K562 (cell line): ENCODE measurements around the gene PPT2. TPM values are rescaled to one million over a fixed set of nuclear protein-coding genes. Genes with fewer than 3 reads are reported as not detected.

Experiments
- ATAC-seq: fragments of 200-7000 bp; cut with Tn5 transposase; 3 replicates; pipeline ENCODE4 v1.9.1; 2020; ENCODE audit warnings: moderate library complexity
- BruUV-seq: library from RNA; stranded (reverse); fragments of 400-500 nt; replicated peaks from 2 replicates; lab custom pipeline; 2021; lab: Mats Ljungman, UMichigan
- CTCF ChIA-PET: fragments of 300-600 bp; formaldehyde crosslinking; extraction: SDS; loops from one replicate; lab custom pipeline; 2021; ENCODE audit warnings: low intra/inter-chr PET ratio; lab: Yijun Ruan, JAX
- POLR2A ChIA-PET: fragments of 300-600, 350-650 bp; sonication (Branson Sonifier 250); formaldehyde crosslinking; extraction: SDS; loops from one replicate; lab custom pipeline; 2021; ENCODE audit warnings: antibody characterized with exemption, inconsistent platforms; lab: Yijun Ruan, JAX
- DNase-seq, 4 experiments: peaks; one replicate each; pipeline versions ENCODE4 v3.0.0 to v3.0.0-alpha.2; 2011 to 2018; ENCODE audit warnings: low spot score in 3 of 4, mixed read lengths in 3 of 4; ENCODE audit errors: extremely low read depth in 1 of 4
- FAIRE-seq: peaks from 2 replicates; lab custom pipeline; 2011; peaks lifted over from hg19 to GRCh38; lab: Jason Lieb, UNC
- H2AFZ ChIP-seq: 2 replicates; pipeline ENCODE4 v1.6.0; 2011; ENCODE audit warnings: low read depth, low read length, control low read depth, inconsistent platforms
- H3K27ac ChIP-seq: fragments of 200-600 bp; 3 replicates; pipeline ENCODE4 v1.8.0; 2011; ENCODE audit warnings: low read depth, mild to moderate bottlenecking, control low read depth, inconsistent platforms, low read length, moderate library complexity, mixed read lengths; ENCODE audit errors: extremely low read depth
- H3K27me3 ChIP-seq, 2 experiments: fragments of 300-600 bp in 1 of 2; 2 replicates in 1 of 2; 3 replicates in 1 of 2; pipeline versions ENCODE4 v1.6.0 to v1.8.0; 2011; ENCODE audit warnings: inconsistent platforms in 2 of 2, low read length in 2 of 2, mild to moderate bottlenecking in 1 of 2, mixed read lengths in 1 of 2, moderate library complexity in 1 of 2; ENCODE audit not compliant: control insufficient read depth in 2 of 2, insufficient read depth in 2 of 2
- H3K36me3 ChIP-seq: fragments of 300-600 bp; 3 replicates; pipeline ENCODE4 v1.8.0; 2011; ENCODE audit warnings: mild to moderate bottlenecking, low read length, inconsistent platforms; ENCODE audit not compliant: control insufficient read depth, insufficient read depth
- H3K4me1 ChIP-seq, 2 experiments: fragments of 200-600 bp in 1 of 2; replicated peaks in 1 of 2; 2 replicates in 1 of 2; 3 replicates in 1 of 2; pipeline versions ENCODE4 v1.5.1 to v1.8.0; 2011; ENCODE audit warnings: inconsistent platforms in 2 of 2, low read length in 2 of 2, mild to moderate bottlenecking in 1 of 2, mixed read lengths in 1 of 2, moderate library complexity in 1 of 2; ENCODE audit not compliant: control insufficient read depth in 2 of 2, insufficient read depth in 2 of 2
- H3K4me2 ChIP-seq: 2 replicates; pipeline ENCODE4 v1.6.1; 2011; ENCODE audit warnings: low read length, control low read depth, inconsistent platforms, mixed read lengths; ENCODE audit not compliant: insufficient read depth
- H3K4me3 ChIP-seq: fragments of 200-600 bp; sonication (generic), shearing (Covaris generic); 2 replicates; pipeline ENCODE4 v1.5.1; 2016; ENCODE audit warnings: control low read depth, inconsistent platforms
- H3K79me2 ChIP-seq: fragments of 200-600 bp; 3 replicates; pipeline ENCODE4 v1.8.0; 2011; ENCODE audit warnings: low read length, inconsistent platforms; ENCODE audit not compliant: control insufficient read depth, insufficient read depth
- H3K9ac ChIP-seq, 2 experiments: 2 replicates each; pipeline versions ENCODE4 v1.6.0 to v1.6.1; 2011; ENCODE audit warnings: low read depth in 2 of 2, low read length in 2 of 2, control low read depth in 1 of 2, inconsistent platforms in 1 of 2, mild to moderate bottlenecking in 1 of 2, mixed read lengths in 1 of 2; ENCODE audit not compliant: insufficient read depth in 1 of 2
- H3K9me1 ChIP-seq: one replicate; pipeline ENCODE4 v1.6.0; 2011; ENCODE audit warnings: inconsistent platforms, mild to moderate bottlenecking, low read length, moderate library complexity; ENCODE audit not compliant: control insufficient read depth, insufficient read depth
- H3K9me3 ChIP-seq: replicated peaks from 2 replicates; pipeline ENCODE4 v1.5.1; 2011; ENCODE audit warnings: low read depth, low read length, inconsistent platforms; ENCODE audit not compliant: control insufficient read depth, insufficient read depth
- H4K20me1 ChIP-seq: replicated peaks from 2 replicates; pipeline ENCODE4 v1.6.1; 2011; ENCODE audit warnings: low read length, inconsistent platforms, mixed read lengths; ENCODE audit not compliant: control insufficient read depth, insufficient read depth
- ATF1 ChIP-seq, 2 experiments: fragments of 450-650 bp in 1 of 2; IDR thresholded peaks; 2 replicates each; pipeline ENCODE4 v1.6.1; 2016; ENCODE audit warnings: missing compliant biosample characterization in 1 of 2, missing genetic modification characterization in 1 of 2
- BCL6 ChIP-seq: fragments of 250-450 bp; sonication (Bioruptor Pico); IDR thresholded peaks from 2 replicates; pipeline ENCODE4 v1.4.0; 2020
- DDX20 ChIP-seq: fragments of 450-650 bp; IDR thresholded peaks from 2 replicates; pipeline ENCODE4 v1.6.1; 2016; ENCODE audit warnings: missing genetic modification characterization, low read depth, mild to moderate bottlenecking, missing compliant biosample characterization, moderate library complexity
- HNRNPH1 ChIP-seq: fragments of 200-400 bp; formaldehyde crosslinking; optimal IDR thresholded peaks from 2 replicates; pipeline ENCODE3; 2017; ENCODE audit warnings: low read depth, mild to moderate bottlenecking, low read length, moderate library complexity
- KAT7 ChIP-seq: sonication (generic); formaldehyde crosslinking; IDR thresholded peaks from 2 replicates; pipeline ENCODE4 v1.8.0; 2022; ENCODE audit warnings: missing genetic modification reagents, mild to moderate bottlenecking, borderline replicate concordance
- MED1 ChIP-seq: sonication (generic); formaldehyde crosslinking; IDR thresholded peaks from 2 replicates; pipeline ENCODE4 v1.8.1; 2023; ENCODE audit warnings: missing genetic modification reagents, borderline replicate concordance
- SAP30 ChIP-seq: fragments of 200-600 bp; sonication (generic); IDR thresholded peaks from 2 replicates; pipeline ENCODE4 v1.6.1; 2012; ENCODE audit warnings: borderline replicate concordance, low read depth, mild to moderate bottlenecking, moderate library complexity, low read length, control low read depth, inconsistent platforms; ENCODE audit not compliant: insufficient read depth, poor library complexity, severe bottlenecking
- TSC22D4 ChIP-seq: fragments of 450-650 bp; IDR thresholded peaks from 2 replicates; pipeline ENCODE4 v1.6.1; 2016; ENCODE audit warnings: missing genetic modification characterization, missing biosample characterization, control low read depth
- ZBTB8A ChIP-seq: fragments of 450-650 bp; IDR thresholded peaks from 2 replicates; pipeline ENCODE4 v1.6.1; 2018; ENCODE audit warnings: mild to moderate bottlenecking, moderate library complexity; ENCODE audit not compliant: partially characterized antibody
- ZNF143 ChIP-seq: sonication (generic); formaldehyde crosslinking; IDR thresholded peaks from 2 replicates; pipeline ENCODE4 v1.9.0; 2022; ENCODE audit warnings: mild to moderate bottlenecking, missing genetic modification reagents
- ZNF23 ChIP-seq: fragments of 250-450 bp; sonication (Bioruptor Pico); IDR thresholded peaks from 2 replicates; pipeline ENCODE4 v1.4.0; 2020; ENCODE audit warnings: mild to moderate bottlenecking
- ZNF41 ChIP-seq: fragments of 250-450 bp; sonication (Bioruptor Pico); conservative IDR thresholded peaks from 2 replicates; pipeline ENCODE4 v1.4.0; 2020; ENCODE audit warnings: mild to moderate bottlenecking
- ZNF436 ChIP-seq: fragments of 250-450, 450-650 bp; sonication (Bioruptor Pico); formaldehyde crosslinking; IDR thresholded peaks from 2 replicates; pipeline ENCODE4 v1.7.0; 2020; ENCODE audit warnings: mild to moderate bottlenecking
- whole genome bisulfite sequencing: fragments of 100-300 bp; shearing (Covaris generic); methylation state at CpG from one replicate; pipeline ENCODE4 v1.1.6; 2016; ENCODE audit warnings: low coverage, mixed read lengths; ENCODE audit not compliant: insufficient coverage; ENCODE audit errors: missing lambda C conversion rate; 5-methylcytosine and 5-hydroxymethylcytosine counted together
- in situ Hi-C: fragments of 300-500 bp; cut with MboI; formaldehyde crosslinking; loops from 4 replicates; pipeline ENCODE4 v1.15.0; 2018; ENCODE audit warnings: inconsistent platforms, mixed read lengths
- intact Hi-C: fragments of 100-400 bp; cut with micrococcal nuclease; formaldehyde crosslinking; loops from 2 replicates; pipeline ENCODE4 v1.14.2; 2022
- polyA plus RNA-seq, 8 experiments: library from polyadenylated mRNA; depleted of rRNA in 4 of 8; stranded (reverse) in 5 of 8; unstranded in 3 of 8; fragments of >200 nt; fragmentation: Nextera tagmentation in 2 of 8; fragmentation: Illumina TruSeq in 1 of 8; extraction: Ambion mirVana in 2 of 8; extraction: Trizol in 1 of 8; gene quantifications; 2 replicates each; pipeline versions ENCODE4 v1.2.1 to v1.2.3, GENCODE V29; 2011 to 2014; ENCODE audit warnings: inconsistent platforms in 1 of 8, missing spikeins in 1 of 8
- total RNA-seq, 7 experiments: library from RNA; depleted of rRNA in 6 of 7; stranded (reverse); fragments of >200 nt in 6 of 7; fragmentation: Illumina TruSeq in 2 of 7; extraction: Trizol in 2 of 7; gene quantifications; 2 replicates each; pipeline versions ENCODE4 v1.2.1 to v1.2.3, GENCODE V29; 2011 to 2021; ENCODE audit warnings: low replicate concordance in 1 of 7
- TF ChIP-seq, protein P1 (sequence below): sonication (generic); formaldehyde crosslinking; IDR thresholded peaks from 2 replicates; pipeline ENCODE4 v1.8.0; 2022; ENCODE audit warnings: mild to moderate bottlenecking, missing genetic modification reagents
- TF ChIP-seq, protein P2 (sequence below): fragments of 250-450 bp; sonication (Bioruptor Pico); IDR thresholded peaks from 2 replicates; pipeline ENCODE4 v1.6.1; 2021; ENCODE audit warnings: mild to moderate bottlenecking
- TF ChIP-seq, protein P3 (sequence below): fragments of 250-450 bp; sonication (Bioruptor Pico); IDR thresholded peaks from 2 replicates; pipeline ENCODE4 v1.8.0; 2021; ENCODE audit warnings: mild to moderate bottlenecking, moderate library complexity

PPT2 gene
- total and polyA plus RNA-seq, 9 of the 15 experiments (the other 6 are each of a cell fraction or from before 2014, with no cell fraction given): 27.4 to 98.8 (median 69.9) TPM

DNA sequence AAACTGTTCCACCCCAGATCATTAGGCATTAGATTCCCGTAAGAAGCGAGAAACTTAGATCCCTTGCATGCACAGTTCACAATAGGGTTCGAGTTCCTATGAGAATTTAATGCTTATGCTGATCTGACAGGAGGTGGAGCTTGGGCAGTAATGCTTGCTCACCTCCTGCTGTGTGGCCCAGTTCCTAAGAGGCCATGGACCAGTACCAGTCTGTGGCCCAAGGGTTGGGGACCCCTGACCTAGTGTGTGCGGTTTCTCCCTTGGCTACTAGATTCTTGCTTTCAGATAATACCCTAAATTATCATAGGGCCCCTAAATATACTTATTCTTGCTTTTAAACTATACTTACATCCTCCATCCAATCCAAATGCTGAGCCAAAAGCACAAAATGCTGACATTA is 40.4 kb downstream of the PPT2 start:
- in situ Hi-C loops (no loop called here), intact Hi-C loops (loop anchor here (2.0 to 10.0 kb wide), 2 partner anchors 26 to 290 kb away; partner anchors contain the start of gene ZBTB12)
- Histone ChIP-seq H3K4me2 (peak overlapping the region; percentile 89; the same call in 1 of the 2 replicates), H3K79me2 (peaks cover 40% of the 10 kb centered on the region), H3K9ac (peak overlapping the region in 1 of 2 experiments; percentile 75; a peak in 2 of 4 replicates), H3K27ac (no peak overlapping the region), H4K20me1 (no peaks in the 10 kb centered on the region), H3K4me3 (no peak overlapping the region), H2AFZ (no peak overlapping the region), H3K9me1 (no peaks in the 10 kb centered on the region), H3K36me3 (no peaks in the 10 kb centered on the region; the same call in 2 of the 3 replicates), H3K4me1 (peaks cover 63 to 66% of the 10 kb centered on the region in 2 experiments), H3K27me3 (no peaks in the 10 kb centered on the region), H3K9me3 (no peaks in the 10 kb centered on the region)
- ATAC-seq: no peak
- no TSS peak for BruUV-seq
- ChIA-PET CTCF (interaction anchor here (0.6 to 1.1 kb wide), 3 partner anchors 19 to 77 kb away, joined by 3 to 6 read pairs (median 3); no protein-coding TSS in a partner anchor), POLR2A (interaction anchor here (1.0 to 2.1 kb wide), 4 partner anchors 15 to 112 kb away, joined by 3 to 23 read pairs (median 6); partner anchors contain the start of genes FKBPL and RNF5)
- WGBS: 77% methylated on average over 4 of the region's 4 CpGs
- TF ChIP-seq SAP30 (no peak), ZNF41 (CRISPR knock-in tag) (no peak), BCL6 (CRISPR knock-in tag) (no peak), ATF1 (CRISPR knock-in tag; IDR thresholded peaks at IDR 0.05) (no peak), ATF1 (tag; IDR thresholded peaks at IDR 0.05) (no peak), HNRNPH1 (no peak), DDX20 (no peak), ZNF143 (no peak), MED1 (CRISPR knock-in tag) (no peak), ZNF436 (CRISPR knock-in tag) (no peak), ZNF23 (CRISPR knock-in tag) (no peak), KAT7 (CRISPR knock-in tag) (no peak), TSC22D4 (no peak), ZBTB8A (no peak)
- TF ChIP-seq, protein P1, sequence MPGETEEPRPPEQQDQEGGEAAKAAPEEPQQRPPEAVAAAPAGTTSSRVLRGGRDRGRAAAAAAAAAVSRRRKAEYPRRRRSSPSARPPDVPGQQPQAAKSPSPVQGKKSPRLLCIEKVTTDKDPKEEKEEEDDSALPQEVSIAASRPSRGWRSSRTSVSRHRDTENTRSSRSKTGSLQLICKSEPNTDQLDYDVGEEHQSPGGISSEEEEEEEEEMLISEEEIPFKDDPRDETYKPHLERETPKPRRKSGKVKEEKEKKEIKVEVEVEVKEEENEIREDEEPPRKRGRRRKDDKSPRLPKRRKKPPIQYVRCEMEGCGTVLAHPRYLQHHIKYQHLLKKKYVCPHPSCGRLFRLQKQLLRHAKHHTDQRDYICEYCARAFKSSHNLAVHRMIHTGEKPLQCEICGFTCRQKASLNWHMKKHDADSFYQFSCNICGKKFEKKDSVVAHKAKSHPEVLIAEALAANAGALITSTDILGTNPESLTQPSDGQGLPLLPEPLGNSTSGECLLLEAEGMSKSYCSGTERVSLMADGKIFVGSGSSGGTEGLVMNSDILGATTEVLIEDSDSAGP (CRISPR knock-in tag): no peak
- TF ChIP-seq, protein P2, sequence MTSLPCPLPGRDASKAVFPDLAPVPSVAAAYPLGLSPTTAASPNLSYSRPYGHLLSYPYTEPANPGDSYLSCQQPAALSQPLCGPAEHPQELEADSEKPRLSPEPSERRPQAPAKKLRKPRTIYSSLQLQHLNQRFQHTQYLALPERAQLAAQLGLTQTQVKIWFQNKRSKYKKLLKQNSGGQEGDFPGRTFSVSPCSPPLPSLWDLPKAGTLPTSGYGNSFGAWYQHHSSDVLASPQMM (CRISPR knock-in tag): no peak
- TF ChIP-seq, protein P3, sequence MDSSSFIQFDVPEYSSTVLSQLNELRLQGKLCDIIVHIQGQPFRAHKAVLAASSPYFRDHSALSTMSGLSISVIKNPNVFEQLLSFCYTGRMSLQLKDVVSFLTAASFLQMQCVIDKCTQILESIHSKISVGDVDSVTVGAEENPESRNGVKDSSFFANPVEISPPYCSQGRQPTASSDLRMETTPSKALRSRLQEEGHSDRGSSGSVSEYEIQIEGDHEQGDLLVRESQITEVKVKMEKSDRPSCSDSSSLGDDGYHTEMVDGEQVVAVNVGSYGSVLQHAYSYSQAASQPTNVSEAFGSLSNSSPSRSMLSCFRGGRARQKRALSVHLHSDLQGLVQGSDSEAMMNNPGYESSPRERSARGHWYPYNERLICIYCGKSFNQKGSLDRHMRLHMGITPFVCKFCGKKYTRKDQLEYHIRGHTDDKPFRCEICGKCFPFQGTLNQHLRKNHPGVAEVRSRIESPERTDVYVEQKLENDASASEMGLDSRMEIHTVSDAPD (CRISPR knock-in tag): no peak
- DNase-seq: peak in 1 of 4 experiments; percentile 18
- FAIRE-seq: peak; percentile 59
